DMS 273 (cell line): ENCODE measurements around the gene TAS2R9.
"Not testable (repeated sequence)": the region's sequence is repeated elsewhere in the genome, so short reads cannot be mapped to it uniquely, and the experiment has no call there.

Source experiments
- DNase-seq: peaks from one replicate; lab custom pipeline; 2025; ENCODE audit not compliant: unreplicated experiment; lab: John Stamatoyannopoulos, UW

The TAS2R9 gene, protein sequence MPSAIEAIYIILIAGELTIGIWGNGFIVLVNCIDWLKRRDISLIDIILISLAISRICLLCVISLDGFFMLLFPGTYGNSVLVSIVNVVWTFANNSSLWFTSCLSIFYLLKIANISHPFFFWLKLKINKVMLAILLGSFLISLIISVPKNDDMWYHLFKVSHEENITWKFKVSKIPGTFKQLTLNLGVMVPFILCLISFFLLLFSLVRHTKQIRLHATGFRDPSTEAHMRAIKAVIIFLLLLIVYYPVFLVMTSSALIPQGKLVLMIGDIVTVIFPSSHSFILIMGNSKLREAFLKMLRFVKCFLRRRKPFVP

DNA sequence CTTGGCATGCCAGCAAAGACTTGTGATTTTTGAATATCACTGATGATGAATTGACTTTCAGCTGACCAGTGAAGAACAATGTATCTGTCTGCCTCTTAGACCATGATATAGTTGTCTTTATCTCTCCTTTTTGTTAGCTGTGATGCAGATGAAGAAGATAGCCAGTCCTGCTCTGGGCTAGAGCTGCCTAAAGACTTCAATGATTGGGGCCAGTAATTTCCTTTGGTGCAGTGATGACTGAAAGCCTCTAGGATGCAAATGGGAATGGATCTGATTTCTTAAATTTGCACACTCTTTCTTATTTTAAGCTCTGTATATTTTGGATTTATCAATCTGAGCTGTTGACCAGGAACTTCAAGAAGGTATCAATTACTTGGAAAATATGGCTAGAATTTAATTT, at the start of gene TAS2R9:
TSS of gene TAS2R9 (minus strand) at position 101 of the 400 bp plus-strand sequence. CDS start at position 8, 93 bp downstream.
- no peak for DNase-seq

DNA sequence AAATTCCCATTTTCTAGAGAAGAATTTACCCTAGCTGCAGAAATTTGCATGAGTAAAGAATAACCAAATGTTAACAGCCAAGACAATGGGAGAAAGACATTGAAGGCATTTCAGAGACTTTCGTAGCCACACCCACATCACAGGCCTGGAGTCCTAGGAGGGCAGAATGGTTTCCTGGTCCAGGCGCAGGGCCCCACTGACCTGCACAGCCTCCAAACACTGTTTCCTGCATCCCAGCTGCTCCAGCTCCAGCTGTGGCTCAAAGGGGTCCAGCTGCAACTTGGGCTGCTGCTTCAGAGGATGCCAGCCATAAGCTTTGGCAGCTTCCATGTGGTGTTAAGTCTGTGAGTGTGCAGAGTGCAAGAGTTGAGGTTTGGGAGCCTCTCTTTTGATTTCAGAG, 45.8 kb upstream of the TAS2R9 start:
- no peak for DNase-seq

DNA sequence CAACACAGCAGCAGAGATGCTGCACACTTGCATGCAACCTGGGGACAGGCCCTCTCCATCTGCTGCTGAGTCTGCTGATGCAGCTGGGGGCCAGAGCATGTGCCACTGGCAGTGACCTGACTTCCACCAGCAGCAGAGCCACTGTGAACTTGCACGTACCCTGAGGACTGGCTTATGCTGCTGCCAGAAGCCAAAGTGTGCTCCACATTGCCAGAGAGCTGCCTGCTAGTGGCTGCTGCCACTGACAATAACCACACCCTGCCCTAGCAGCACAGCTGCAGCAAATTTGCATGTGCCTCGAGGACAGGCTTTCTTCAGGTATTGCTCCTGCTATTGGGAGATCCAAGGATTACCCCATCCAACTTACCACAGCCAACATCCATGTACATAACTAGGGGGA, 43.8 kb upstream of the TAS2R9 start:
- no peak for DNase-seq

DNA sequence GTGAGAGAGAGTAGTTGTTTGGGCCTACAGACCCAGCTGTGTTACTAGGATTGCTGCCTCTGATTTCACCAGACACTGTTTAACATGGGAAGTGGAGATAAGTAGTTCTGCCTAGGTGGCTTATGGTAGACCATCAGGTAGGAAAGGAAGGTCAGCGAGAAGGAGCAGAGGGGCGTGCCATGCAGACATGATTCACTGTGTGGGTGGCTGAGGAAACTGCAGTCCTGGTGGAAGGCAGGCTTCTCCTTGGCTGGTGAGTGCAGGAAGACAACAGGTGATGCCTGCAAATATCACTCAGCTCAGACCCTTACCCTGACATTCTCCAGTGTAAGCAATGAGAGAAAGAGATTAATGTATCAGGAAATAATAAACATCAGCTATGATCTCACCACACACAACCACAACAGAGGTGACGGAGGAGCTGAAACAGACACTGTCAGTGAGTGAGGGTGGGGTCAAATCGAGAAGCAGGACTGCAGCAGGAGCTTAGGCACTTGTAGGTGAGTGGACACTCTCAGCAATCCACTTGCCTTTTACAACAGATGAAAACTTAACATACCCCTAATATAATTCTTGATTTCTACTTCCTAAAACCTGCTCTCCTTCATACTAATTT, 41.4 kb upstream of the TAS2R9 start:
- DNase-seq = no peak

DNA sequence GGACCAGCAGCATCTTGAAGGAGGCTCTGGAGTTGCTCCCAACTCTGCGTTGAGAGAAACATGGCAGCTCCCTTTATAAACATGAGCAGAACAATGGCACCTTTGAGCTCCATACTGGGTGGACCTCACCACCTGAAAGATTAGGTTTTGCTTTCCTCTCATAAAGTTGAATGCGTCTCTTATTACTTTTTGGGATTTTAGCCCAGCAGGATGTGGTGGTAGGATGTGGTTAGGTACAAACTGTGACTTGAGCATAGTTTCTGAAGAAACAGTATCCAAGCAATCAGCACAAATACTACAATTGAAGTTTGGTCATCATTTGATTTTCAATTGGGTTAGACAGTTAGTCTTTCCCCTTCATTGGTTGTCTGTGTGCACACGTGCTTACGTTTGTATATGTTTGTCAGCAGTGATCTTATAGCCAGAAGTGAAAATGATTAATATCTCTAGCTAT, 39.5 kb upstream of the TAS2R9 start, which contains the start of gene PRR4:
TSS of gene PRR4 (minus strand) at position 51 of the 454 bp plus-strand sequence. CDS start at position 13, 38 bp downstream.
- DNase-seq = no peak

DNA sequence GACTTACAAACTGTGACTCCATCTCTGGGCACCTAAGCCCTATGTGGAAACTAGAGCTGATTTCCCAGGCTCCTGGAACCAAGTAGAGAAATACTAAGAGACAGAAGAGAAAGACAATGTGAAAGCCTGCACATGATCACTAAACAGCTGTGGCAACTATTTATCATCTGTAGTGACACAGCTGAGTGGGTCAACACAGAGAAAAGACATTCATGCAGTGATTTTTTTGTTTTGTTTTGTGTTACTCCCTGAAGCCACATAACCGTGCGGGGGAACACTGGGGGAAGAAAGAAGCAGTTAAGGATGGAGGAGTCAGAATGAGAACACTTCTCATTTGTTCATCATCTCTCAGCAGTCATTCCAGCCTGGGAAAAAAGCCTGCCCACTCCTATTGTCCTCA, 37.8 kb upstream of the TAS2R9 start:
- no peak for DNase-seq

DNA sequence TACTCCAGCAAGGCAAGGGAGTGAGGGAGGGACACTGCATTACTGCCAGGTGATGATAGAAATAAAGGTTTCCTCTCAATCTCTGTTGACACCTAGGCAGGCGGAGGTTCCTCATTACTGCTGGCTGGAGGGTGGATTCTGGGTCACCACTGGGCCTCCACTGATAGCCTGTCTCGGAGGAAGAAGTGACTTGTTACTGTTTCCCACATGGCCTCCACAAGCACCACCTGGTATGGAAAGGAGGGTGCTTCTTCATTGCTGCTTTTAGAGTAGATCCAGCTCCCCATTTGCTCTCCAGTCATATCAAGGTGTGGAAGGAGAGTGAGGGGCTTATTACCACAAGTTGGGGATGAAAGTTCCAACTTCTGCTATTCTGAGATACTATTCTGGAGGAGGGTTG, 32.9 kb upstream of the TAS2R9 start:
- DNase-seq = no peak

DNA sequence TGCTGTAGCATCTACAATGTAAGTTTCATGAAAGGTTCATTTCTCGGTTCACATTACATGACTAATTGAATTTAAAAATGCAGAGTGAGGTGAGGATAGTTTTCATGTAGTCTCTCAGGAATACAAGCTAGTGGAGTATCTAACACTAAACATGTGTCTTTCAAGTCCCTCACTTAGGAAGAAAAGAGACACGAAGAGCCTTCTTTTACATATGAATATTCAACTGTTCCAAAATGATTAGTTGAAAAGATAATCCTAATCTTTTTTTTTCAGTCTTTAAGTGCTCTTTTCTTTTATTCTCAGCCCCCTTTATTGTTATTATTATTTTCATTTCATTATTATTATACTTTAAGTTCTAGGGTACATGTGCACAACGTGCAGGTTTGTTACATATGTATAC, 28.5 kb upstream of the TAS2R9 start:
- DNase-seq = no peak

DNA sequence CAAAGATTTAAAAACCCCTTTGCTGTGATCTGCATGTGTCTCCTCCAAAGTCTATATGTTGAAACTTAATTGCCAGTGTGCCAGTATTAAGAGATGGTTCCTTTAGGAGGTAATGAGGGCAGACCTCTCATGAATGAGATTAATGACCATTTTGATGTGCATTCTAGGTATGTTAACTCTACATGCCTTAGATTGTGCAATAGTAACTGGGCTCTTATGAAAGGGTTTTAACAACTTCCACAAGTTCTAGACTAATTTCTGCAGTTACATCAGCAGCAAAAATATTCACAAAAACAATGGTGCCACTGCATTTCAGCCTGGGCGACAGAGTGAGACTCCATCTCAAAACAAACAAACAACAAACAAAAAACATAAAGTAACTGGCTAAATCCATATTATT, 20.0 kb upstream of the TAS2R9 start:
- no peak for DNase-seq

DNA sequence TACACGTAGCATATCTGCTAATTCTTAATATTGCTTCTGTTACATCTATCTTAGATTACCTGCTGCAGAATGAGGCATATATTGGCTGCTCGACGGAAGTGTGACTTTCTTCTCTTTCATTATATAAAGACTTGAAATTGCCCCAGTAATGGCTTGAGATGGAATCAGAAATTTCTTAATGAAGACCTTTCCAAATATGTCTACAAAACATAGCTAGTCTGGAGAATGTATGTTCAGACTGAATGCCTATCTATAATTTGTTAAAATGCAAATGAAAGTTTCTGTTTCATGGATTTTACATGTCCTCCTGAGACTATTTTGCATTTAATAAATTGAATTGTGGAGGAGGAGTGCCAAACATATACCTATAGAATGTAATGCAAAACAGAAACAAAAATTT, 16.3 kb upstream of the TAS2R9 start, which contains the start of gene TAS2R10:
TSS of gene TAS2R10 (minus strand) at position 101 of the 400 bp plus-strand sequence. CDS start at position 12, 89 bp downstream.
- no peak for DNase-seq

DNA sequence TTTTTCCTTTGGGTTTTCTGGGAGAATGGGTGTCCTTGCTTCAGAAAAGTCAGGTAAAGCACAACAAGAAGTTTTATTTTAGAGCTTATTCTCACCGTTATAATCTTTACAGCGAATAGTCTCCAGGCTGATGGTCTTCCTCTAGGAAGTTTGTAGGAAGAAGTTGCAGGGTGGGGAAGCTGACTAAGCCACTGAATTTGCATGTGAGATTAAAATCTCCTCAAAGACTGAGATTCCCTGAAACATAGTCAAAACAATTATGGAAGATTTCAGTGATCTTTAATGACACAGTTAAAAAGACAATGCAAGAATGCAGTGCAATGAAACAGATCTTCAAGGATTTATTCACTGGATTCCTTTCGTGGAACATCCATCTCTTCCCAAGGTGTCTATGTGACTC, 15.0 kb upstream of the TAS2R9 start:
- no peak for DNase-seq

DNA sequence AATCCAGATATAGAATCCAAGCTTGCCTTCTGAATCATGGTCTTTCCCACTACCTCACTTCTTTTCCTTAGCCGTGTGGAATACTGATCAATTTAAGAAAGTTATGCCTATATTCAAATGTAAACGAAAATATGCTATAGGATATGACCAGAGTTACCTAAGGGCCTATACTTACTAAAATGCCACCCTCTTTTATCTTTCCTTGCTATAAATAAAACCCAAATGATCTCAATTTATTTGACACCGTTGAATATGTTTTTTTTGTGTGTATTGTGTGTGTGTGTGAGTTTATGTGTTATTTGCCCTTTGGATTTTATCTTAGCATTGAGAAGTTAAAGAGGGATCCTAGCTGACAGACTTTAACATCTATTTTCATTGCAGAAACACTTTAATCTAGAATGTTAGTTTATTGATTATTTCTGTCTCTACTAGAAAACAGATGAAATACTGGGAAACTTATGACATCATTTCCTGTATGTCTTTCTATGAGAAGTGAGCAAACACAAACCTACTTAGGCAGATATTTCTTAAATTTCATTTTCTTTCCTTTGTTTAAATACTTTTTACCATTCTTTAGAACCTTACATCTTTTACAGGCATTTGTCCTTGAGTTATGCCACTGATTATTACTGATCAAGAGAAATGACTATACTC, 2.0 kb upstream of the TAS2R9 start:
- DNase-seq = no peak

DNA sequence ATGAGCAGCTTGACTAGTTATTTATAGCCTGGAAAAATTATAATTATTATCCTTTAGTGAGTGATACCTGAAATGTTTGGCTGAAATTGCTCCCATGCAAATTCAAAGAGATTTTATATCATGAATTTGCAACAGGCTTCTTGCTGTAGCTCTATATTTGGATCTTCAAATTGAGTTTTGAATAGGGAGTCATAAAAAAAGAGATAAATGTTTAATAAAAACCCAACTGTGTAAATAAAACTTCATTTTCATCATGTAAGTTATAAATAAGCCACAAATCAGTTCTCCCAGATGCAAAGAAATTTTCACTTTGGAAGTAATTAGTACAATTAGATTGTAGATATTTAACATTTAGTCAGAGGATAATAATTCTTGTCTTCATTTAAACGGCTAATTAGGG, 2.8 kb downstream of the TAS2R9 start, which contains the start of gene TAS2R8:
TSS of gene TAS2R8 (minus strand) at position 101 of the 400 bp plus-strand sequence. CDS start 306 bp downstream, outside the sequence.
- DNase-seq = no peak

DNA sequence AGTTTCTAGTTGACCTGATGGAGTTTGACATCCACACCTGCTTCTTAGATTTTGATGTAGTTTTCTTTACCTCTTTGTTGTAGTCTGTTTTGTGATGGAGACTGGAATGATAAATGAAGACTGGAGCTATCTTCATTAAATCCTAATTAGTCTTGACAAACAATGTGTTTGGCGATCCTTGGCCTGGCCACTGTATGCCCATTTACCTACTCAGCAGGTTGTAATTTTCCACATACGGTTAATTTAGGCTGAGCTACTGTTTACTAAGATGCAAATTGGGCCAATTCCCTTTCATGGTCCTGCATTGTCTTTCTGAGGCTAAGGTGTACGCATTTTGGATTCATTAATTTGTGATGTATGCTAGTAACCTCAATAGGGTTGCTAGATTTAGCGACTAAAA, 7.4 kb downstream of the TAS2R9 start, which contains the start of gene TAS2R7:
TSS of gene TAS2R7 (minus strand) at position 41 of the 400 bp plus-strand sequence. CDS start 57 bp downstream, outside the sequence.
- no peak for DNase-seq

DNA sequence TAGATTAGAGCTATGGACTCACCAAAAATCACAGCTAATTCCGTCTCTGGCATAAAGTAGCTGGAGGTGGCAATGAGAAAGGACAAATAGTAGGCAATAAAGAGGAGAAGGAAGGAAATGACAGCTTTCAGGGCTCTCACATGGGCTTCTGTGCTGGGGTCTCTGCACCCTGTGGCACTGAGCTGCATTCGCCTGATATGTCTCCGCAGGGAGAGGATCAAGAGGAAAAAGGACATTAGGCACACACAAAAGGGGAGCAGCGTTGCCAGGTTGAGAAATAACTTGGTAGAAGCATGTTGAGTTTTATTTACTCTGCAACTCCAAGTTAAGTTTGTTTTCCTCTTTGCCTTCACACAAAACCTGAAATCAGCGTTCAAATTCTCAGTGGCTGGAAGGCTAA, 8.2 kb downstream of the TAS2R9 start:
- no peak for DNase-seq

DNA sequence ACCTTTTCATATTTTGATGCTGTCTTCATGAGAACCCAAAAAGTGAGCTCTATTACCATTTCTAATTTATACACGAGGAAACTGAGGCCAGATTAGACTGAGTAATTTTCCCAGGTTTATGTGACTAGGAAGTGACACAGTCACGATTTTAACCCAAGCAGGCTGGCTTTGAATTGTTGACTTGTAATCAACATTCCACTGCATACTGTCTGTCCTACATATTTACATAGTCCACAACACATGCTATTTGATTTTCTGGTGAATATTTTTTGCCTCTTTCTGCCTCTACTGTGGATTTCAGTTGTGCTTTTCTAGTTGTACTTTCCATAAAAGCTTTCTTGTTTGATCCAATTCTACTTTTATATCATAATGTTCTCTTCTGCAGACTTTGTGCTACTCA, 15.7 kb downstream of the TAS2R9 start:
- DNase-seq = no peak

DNA sequence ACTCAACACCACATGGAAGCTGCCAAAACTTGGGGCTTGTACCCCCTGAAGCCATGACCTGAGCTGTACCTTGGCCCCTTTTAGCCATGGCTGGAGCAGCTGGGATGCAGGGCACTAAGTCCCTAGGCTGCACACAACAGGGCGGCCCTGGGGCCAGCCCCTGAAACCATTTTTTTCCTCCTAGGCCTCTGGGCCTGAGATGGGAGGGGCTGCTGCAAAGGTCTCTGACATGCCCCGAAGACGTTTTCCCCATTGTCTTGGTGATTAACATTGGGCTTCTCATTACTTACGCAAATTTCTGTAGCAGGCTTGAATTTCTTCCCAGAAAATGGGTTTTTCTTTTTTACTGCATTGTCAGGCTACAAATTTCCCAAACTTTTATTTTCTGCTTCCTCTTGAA, 18.2 kb downstream of the TAS2R9 start:
- not testable (repeated sequence) for DNase-seq

DNA sequence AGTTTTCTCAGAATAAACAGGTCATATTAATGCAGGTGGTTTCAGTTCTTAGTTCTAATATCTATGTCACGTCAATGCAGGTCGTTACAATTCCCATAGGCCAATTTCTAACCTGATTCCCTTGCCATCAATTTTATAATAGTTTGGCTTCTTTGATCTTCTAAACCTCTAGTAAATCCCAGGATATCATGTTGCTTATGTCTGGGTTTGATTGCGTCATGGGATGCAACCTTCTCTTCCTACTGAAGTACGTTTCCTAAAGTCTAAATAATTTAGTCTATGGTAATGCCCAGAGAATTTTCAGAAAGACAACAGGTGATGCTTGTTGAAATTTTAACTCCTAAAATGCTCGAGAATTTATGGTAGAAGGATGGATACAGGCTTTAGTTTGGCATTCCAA, 26.7 kb downstream of the TAS2R9 start:
- DNase-seq = no peak

DNA sequence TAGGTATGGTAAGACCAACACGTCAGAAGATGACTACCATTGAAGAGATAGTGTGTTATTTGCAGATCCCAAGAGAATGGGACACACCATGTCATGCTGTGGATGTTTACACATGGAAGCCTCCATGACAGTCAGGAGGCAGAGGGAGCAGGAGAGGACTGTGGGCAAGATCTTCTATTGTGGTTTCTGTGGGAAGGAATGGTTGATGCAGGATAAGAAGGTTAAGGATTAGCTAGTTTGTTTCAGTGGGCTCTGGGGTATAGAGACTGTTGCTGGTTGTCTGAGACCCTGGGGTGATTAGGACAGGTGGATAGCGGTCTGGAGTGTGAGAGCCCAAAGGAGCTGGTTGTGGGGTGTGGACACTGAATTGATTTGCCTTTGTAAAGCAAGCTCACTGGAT, 30.9 kb downstream of the TAS2R9 start:
- no peak for DNase-seq

DNA sequence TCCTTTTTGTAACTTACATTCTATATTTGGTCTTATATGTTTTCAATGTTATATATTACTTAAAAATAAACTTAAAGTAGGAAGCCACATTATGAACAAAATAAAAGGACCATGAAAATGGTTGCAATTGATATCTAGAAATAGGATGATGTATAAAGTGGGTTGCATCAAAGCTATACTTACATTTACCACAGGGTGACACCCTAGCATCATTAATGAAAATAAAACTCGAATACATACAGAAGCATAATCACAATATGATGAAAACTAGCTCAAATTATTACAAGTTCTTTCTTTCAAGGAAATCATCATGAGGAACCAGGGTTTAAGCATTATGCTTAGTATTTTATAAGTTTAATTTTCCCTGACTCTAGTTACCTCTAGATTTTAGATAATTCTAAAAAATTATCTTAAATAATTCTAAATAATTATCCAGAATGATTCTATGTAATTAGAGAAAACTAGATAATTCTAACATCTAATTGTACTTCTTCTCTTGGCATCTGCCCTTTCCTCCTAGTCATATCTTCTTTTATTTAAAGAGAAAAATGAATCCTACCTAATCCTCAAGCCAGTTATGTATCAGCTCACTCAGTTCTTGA, 38.7 kb downstream of the TAS2R9 start:
- DNase-seq = peak; percentile 41

DNA sequence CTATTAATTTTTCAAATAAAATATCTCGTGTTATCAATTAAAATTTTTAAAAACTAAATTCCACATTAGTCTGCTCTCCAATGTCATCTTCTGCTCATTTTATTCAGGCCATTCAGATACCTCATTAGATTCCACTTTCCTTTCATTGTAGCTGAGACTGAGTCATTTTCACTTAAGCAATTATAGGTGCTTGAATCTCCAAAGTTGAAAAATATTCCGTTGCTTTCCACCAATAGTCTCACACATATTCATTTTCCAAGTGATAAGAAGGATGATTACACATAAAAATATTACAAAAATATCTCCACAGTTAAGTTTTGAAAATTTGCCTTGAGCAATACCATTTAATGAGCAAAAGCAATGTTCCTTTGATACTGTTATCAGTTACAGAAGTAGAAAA, 50.3 kb downstream of the TAS2R9 start:
- DNase-seq = no peak
